Activated T-cell treated with anti-CD3 and anti-CD28 coated beads for 1 hour (primary cell): ENCODE results near the gene TBX6.
A peak's percentile ranks its signal among the peaks of the same experiment; 100 is the strongest.
"Not testable (repeated sequence)": the region's sequence is repeated elsewhere in the genome, so short reads cannot be mapped to it uniquely, and the experiment has no call there.

Source experiments
- DNase-seq: peaks from one replicate; pipeline ENCODE4 v3.0.0-alpha.2; 2020; ENCODE audit warnings: low read depth

TBX6 gene

DNA sequence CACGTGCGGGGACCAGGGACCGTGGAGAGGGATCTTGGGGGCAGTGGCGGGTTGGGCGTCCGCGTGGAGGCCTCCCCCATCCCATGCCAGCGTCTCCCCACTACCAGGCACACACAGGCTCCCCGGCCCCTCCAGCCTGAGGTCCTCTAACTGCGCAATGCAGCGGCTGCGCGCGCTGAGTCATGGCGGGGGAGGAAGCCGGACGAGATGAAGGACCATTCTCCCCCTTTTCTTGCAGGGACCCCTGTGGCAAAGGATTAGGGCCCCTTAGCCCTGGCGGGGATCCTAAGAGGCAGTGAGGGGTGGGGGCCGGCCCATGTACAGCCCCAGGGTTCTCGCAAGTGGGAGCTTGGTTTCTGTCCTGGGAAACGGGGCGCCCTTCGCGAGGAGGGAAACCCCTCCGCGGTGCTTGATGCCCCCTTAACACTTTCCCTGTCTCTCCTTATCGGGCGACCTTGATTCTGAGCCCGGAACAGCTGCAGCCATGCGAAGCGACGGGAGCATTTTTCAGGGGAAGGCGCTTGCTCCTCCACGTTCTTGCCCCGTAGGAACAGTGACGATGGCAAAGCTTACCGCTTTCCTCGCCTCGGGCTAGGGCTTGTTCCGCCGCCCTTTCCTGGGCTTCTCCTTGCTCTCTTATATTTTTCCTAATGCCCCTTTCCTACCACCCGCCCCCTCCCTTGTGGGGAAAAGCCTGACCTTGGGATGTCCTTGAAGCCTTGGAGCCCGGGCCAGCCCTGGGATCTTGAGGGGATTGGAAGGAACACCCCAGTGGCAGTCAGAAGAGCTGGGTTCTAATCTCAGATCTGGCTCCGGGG, 25.6 kb downstream of the TBX6 start:
- DNase-seq: no peak

DNA sequence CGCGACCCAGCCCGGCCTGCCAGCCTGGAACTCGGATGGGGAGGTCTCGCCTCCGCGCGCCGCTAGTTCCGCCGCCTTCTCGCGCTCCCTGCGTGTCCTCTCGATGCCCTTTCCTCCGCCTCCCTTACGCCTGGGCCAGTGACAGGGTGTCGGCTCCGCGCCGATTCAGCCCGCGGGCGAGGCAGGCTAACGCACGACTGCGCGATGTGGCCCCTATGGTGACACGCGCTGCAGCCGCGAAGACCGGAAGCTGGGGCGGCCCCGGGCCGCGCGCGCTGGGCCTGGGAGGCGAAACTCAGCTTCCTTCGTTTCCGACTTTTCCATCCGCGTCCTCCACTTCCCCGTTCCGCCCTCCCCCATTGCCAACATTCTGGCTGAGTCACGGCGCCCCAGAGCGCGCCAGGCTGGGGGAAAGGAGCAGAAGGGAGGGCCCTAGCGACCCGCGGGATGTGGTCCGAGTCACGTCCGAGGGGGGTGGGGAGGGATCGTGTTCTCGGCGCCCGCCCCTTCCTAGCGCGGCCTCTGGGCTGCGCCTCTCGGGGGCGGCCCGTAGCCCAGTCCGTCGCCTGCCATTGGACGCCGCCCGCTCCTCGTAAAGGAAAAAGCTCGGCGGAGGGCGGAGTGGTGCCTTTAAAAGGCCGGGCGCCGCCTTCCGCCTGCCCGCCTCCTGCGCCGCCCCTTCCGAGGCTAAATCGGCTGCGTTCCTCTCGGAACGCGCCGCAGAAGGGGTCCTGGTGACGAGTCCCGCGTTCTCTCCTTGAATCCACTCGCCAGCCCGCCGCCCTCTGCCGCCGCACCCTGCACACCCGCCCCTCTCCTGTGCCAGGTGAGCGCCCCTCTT, 26.4 kb downstream of the TBX6 start, which contains the start of gene ALDOA:
Gene ALDOA (plus strand): TSS at position 659 of the 841 bp plus-strand sequence. CDS start 1,138 bp downstream, outside the sequence.
- DNase-seq: peak; percentile 92

GRCh38 chr16:30064729-30065101, 27.0 kb downstream of the TBX6 start:
- no peak for DNase-seq

DNA sequence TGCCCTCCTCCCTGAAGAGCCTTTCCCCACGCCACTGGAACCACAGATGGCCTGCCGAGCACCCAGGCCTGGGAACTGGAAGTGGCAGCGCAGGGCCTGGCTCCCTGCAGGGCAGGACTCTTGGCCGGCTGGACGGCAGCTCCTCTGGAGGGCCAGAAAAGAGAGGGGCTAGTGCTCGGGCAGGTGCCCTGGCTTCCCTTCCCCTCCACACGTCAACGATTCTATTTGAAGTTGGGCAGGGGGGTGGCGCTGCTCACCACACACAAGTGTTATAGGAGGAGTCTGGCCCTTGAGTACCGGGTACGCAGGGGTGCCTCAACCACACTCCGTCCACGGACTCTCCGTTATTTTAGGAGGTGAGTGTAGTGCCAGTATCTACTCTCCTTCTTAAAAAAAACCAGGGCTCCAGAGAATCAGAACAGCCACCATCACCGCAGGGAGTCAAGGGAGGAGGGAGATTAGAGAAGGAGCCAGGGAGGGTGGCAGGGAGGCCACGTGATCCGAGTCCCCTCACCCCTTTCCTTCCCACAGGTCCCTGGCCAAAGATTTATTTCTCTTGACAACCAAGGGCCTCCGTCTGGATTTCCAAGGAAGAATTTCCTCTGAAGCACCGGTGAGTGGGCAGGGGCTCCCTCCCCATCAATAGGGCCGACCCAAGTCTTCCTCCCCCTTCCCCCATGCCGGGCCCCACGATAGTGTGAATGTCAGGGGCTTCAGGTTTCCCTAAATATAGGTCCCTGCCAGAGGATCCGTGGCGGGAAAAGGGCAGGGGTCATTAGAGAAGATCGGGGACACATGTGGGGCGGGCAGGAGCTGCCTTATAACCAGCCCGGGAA, 27.6 kb downstream of the TBX6 start:
- peak; percentile 60 for DNase-seq

GRCh38 chr16:30063278-30063892, 28.3 kb downstream of the TBX6 start:
- DNase-seq: no peak

- DNase-seq: no peak
Measured at GRCh38 chr16:30060836-30061554, 30.7 kb downstream of the TBX6 start.

DNA sequence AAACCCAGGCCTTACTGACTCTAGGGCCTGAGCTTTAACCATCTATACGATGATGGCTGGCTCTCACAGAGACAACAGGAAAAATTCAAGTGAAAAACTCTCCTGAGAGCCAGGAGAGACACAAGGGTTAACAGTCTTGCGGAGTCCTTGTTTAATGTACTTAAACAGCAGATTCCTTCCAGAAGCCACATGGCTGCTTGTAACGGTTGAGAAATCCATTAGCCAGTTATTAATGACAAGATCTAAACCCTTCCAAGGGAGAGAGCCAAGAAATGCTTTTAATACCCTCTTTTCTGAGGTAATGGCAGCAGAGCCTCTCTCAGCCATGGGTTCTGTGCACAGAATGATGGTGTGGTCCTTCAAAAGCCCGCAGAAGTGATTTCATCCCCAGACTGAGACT, 31.4 kb downstream of the TBX6 start:
- DNase-seq: no peak

- DNase-seq: peak; percentile 27
Measured at GRCh38 chr16:30054959-30055553, 36.7 kb downstream of the TBX6 start.

DNA sequence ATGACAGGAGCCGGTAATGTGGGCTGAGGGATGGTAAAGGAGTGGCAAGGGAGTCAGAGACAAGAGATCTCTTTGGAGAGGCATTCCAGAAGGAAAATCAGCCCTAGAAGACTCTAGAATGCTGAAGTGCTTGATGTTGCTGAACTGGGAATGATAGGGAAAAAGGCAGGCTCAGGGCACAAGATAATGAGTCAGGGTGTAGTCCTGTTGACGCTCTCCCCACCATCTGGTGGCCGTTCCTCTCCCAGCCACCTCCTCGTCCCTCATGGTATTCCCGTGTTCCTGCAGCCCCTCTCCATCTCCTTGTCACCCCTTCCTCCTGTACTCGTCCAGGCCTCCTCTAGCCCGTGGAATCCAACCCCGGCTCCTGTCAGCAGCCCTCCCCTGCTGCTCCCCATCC, 37.3 kb downstream of the TBX6 start:
- DNase-seq: no peak

DNA sequence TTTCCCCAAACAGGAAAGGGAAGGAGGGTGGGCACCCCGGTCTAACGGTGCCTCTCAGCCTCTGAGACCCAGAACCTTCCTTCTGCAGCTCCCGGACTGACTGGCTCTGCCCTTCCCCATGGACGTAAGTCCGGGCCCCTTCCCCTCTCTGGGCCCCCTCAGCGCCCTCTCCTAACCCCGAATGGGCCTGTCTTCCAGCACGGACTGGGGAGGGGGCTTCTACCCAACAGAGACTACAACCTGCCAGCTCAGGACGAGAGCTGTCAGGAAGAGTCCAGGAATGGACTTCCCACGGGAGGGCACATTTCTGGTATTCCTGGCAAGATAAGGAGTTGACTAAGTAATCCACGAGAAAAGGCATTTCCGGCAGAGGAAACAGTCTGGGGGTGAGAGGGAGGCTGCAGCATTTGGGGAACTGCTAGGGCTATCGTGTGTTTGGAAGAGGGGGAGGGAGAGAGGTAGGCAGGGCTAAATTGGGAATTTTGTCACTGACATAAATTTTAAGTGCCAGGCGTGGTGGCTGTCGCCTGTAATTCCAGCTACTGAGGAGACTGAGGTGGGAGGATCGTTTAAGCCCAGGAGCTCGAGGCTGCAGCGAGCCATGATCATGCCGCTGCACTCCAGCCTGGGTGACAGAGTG, 38.2 kb downstream of the TBX6 start:
- DNase-seq: no peak

DNA sequence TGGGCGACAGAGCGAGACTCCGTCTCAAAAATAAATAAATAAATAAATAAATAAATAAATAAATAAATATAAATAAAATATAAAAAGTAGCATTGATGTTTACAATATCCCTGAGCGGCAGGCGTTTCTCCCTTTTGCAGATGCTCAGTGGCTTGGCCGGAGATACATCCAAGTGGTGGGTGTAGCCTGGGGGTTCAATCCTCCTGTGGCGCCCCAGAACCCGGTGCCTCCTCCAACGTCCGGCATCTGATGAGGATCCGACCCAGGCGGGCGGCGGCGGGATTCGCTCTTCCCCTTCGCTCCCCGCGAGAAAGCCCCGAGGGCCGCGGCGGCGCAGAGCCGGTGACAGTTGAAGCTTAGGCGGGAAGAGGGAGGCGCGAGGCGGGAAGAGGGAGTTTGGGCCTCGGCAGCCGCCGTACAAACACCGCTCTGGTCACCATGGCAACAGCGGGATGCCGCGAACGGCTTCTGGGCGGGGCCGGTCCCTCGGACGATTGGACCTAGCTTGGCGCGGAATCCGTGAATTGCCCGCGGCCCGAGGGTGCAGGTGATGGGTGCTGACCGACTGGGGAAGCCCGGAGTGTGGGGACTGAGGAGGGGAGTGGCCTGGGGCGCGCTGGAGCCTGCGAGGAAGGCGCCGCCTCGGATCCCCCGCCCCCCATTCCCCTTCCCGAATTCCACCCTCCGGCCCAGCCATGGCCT, 38.9 kb downstream of the TBX6 start:
- DNase-seq: peak; percentile 85

DNA sequence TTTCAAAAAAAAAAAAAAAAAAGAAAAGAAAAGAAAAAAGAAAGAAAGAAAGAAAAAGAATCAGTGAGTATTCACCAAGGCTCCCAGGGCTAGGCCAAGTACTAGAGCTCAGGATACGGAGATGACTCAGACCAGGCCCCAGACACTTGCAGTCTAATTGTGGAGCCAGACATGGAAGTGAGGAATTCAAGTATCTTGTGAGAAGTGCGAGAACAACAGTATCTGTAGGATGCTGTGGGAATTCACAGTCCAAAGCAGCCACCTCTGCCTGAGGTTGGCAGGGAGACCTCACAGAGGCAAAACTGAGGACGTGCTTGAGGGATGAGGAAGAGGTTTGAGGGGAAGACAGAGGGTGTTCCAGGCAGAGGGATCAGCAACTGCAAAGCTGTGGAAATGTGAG, 40.2 kb downstream of the TBX6 start:
- DNase-seq: no peak

GRCh38 chr16:30049871-30050270, 41.9 kb downstream of the TBX6 start:
- DNase-seq: no peak

DNA sequence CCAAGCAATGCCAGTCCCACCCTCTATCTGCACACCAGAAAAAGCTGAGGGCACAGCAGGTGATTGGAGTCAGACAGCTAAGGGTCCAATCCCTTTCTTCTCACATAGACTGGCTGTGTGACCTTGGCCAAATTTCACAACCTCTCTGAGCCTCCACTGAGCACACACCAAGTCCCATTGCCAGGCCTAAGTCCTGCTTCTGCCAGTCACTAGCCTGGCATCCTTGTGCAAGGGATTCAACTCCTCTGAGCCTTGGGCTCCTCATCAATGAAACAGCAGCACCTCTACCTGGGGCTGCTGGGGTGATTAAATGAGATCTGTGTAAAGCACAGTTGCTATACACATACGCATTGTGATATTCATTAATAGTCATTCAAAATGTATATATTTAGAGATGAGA, 45.1 kb downstream of the TBX6 start:
- DNase-seq: no peak

GRCh38 chr16:30046178-30046577, 45.5 kb downstream of the TBX6 start:
- no peak for DNase-seq

- DNase-seq: no peak
Measured at GRCh38 chr16:30041841-30042240, 49.9 kb downstream of the TBX6 start.

- DNase-seq: not testable (repeated sequence)
Measured at GRCh38 chr16:30040690-30041089, 51.0 kb downstream of the TBX6 start.

DNA sequence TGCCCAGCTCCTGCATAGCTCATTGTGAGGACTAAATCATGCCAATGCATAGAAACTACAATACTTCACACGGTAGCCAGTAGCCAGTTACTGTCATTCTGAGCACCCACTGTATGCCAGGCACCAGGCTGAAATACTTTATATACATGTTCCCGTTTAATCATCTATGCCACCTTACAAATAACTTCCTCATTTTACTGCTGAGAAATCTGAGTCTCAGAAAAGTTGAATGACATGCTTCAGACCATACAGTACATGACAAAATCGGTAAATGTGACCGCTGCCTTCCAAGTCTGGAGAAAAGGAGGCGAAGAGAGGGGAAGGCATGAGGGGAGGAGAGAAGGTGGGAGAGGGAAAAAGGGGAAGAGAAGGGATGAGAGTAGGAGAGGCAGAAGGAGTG, 51.5 kb downstream of the TBX6 start:
- DNase-seq: no peak
